Astrocyte (in vitro differentiated cells and primary cell): ENCODE results near the gene ATXN1. TPM values are rescaled to one million over a fixed set of nuclear protein-coding genes. Genes with fewer than 3 reads are reported as not detected.

Experiments used
- DNase-seq: peaks from one replicate; pipeline ENCODE4 v3.0.0-alpha.2; 2010; ENCODE audit warnings: low read depth
- FAIRE-seq: peaks from 2 replicates; lab custom pipeline; 2011; peaks lifted over from hg19 to GRCh38; lab: Jason Lieb, UNC
- H2AFZ ChIP-seq: 2 replicates; pipeline ENCODE4 v1.6.0; 2012; ENCODE audit warnings: low read depth, low read length, inconsistent platforms
- H3K27ac ChIP-seq: 2 replicates; pipeline ENCODE4 v1.5.1; 2011; ENCODE audit warnings: low read depth, low read length, inconsistent platforms
- H3K27me3 ChIP-seq: 2 replicates; pipeline ENCODE4 v1.6.0; 2011; ENCODE audit warnings: low read length, inconsistent platforms; ENCODE audit not compliant: insufficient read depth
- H3K36me3 ChIP-seq: 2 replicates; pipeline ENCODE4 v1.5.1; 2011; ENCODE audit warnings: low read length, inconsistent platforms; ENCODE audit not compliant: insufficient read depth
- H3K4me1 ChIP-seq: 2 replicates; pipeline ENCODE4 v1.5.1; 2011; ENCODE audit warnings: low read length, inconsistent platforms; ENCODE audit not compliant: insufficient read depth
- H3K4me2 ChIP-seq: 2 replicates; pipeline ENCODE4 v1.6.0; 2012; ENCODE audit warnings: low read length, inconsistent platforms
- H3K4me3 ChIP-seq: 2 replicates; pipeline ENCODE4 v1.5.1; 2011; ENCODE audit warnings: low read depth, mild to moderate bottlenecking, low read length, inconsistent platforms; ENCODE audit not compliant: insufficient read depth
- H3K79me2 ChIP-seq: 2 replicates; pipeline ENCODE4 v1.6.0; 2012; ENCODE audit warnings: mild to moderate bottlenecking, low read length, inconsistent platforms; ENCODE audit not compliant: insufficient read depth
- H3K9ac ChIP-seq: 2 replicates; pipeline ENCODE4 v1.6.0; 2012; ENCODE audit warnings: mild to moderate bottlenecking, low read length, inconsistent platforms
- H3K9me3 ChIP-seq: 2 replicates; pipeline ENCODE4 v1.5.1; 2012; ENCODE audit warnings: low read depth, mild to moderate bottlenecking, low read length, inconsistent platforms; ENCODE audit not compliant: insufficient read depth
- H4K20me1 ChIP-seq: 2 replicates; pipeline ENCODE4 v1.6.0; 2012; ENCODE audit warnings: low read length, inconsistent platforms; ENCODE audit not compliant: insufficient read depth
- H3K27ac Mint-ChIP-seq: one replicate; pipeline ENCODE4 v1.8.0; 2021; ENCODE audit warnings: mild to moderate bottlenecking, mixed read lengths; ENCODE audit not compliant: unreplicated experiment
- H3K27me3 Mint-ChIP-seq: one replicate; pipeline ENCODE4 v1.8.0; 2021; ENCODE audit warnings: low read depth, mixed read lengths; ENCODE audit not compliant: unreplicated experiment
- H3K36me3 Mint-ChIP-seq: one replicate; pipeline ENCODE4 v1.8.0; 2021; ENCODE audit warnings: low read depth, mixed read lengths; ENCODE audit not compliant: unreplicated experiment
- H3K4me1 Mint-ChIP-seq: one replicate; pipeline ENCODE4 v1.8.0; 2021; ENCODE audit warnings: low read depth, mixed read lengths; ENCODE audit not compliant: unreplicated experiment
- H3K4me3 Mint-ChIP-seq: one replicate; pipeline ENCODE4 v1.8.0; 2021; ENCODE audit warnings: mild to moderate bottlenecking, moderate library complexity, mixed read lengths; ENCODE audit not compliant: unreplicated experiment
- H3K9me3 Mint-ChIP-seq: one replicate; pipeline ENCODE4 v1.8.0; 2021; ENCODE audit warnings: mild to moderate bottlenecking, mixed read lengths; ENCODE audit not compliant: unreplicated experiment
- EZH2 ChIP-seq: IDR thresholded peaks from 2 replicates; pipeline ENCODE4 v1.6.1; 2012; ENCODE audit warnings: mild to moderate bottlenecking, low read length, inconsistent platforms; ENCODE audit not compliant: insufficient read depth
- total RNA-seq: library from RNA; stranded (reverse); gene quantifications from 2 replicates; pipeline ENCODE4 v1.2.1, GENCODE V29; 2021
- TF ChIP-seq, protein P1 (sequence below): IDR thresholded peaks from 2 replicates; pipeline ENCODE4 v1.5.1; 2011; ENCODE audit warnings: low read depth, mild to moderate bottlenecking, inconsistent platforms, low read length, moderate library complexity; ENCODE audit not compliant: insufficient read depth

ATXN1 gene
- total RNA-seq, 1 donor from 2014 or later = 70.9 TPM

DNA sequence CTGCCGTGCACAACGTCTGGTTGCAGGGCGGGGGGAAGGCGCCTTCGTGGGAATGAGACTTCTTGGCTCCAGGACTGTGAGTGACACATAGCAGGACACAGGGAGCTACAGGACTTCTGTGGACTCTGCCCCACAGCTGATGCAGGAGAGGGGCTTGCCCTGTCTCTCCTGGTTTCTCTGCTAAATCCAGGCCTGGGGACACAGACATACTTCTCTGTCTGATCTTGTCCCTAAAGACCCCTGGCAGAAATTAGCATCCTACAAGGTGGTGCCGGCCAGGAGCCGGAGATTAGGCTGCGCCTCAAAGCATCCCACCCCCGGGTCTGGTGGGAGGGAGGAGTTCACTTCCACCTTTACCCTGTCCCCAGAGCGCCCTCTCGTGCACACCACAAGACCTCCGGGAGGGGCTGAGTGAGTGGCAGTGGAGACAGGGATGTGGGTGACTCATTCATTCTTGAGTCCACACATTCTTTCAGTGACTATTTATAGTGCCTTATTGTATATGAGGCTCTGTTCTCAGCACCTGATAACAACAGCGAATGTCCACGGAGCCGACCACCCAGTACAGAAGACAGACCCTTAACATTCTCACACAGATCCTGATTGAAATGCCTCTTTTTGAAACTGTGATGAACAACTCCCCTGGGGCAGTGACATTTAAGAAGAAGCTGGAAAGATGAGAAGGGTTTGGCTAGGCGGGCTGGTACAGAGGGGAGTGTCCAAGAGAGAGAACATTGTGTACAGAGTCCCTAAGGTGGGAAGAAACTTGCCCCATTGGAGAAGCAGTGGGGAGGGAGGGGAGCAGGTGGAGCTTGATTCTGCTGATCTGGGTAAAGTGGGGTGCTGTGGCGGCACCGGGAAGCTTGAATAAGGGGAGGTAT, 483.9 kb downstream of the ATXN1 start:
- no peak for TF ChIP-seq EZH2
- TF ChIP-seq, protein P1, sequence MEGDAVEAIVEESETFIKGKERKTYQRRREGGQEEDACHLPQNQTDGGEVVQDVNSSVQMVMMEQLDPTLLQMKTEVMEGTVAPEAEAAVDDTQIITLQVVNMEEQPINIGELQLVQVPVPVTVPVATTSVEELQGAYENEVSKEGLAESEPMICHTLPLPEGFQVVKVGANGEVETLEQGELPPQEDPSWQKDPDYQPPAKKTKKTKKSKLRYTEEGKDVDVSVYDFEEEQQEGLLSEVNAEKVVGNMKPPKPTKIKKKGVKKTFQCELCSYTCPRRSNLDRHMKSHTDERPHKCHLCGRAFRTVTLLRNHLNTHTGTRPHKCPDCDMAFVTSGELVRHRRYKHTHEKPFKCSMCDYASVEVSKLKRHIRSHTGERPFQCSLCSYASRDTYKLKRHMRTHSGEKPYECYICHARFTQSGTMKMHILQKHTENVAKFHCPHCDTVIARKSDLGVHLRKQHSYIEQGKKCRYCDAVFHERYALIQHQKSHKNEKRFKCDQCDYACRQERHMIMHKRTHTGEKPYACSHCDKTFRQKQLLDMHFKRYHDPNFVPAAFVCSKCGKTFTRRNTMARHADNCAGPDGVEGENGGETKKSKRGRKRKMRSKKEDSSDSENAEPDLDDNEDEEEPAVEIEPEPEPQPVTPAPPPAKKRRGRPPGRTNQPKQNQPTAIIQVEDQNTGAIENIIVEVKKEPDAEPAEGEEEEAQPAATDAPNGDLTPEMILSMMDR = peak; percentile 75
- Histone ChIP-seq H3K27ac (peak overlapping the region; percentile 68), H3K4me2 (peak overlapping the region; percentile 84), H3K9ac (peak overlapping the region; percentile 64), H3K4me3 (peak overlapping the region; percentile 34), H2AFZ (peak overlapping the region; percentile 23), H4K20me1 (no peaks in the 10 kb centered on the region), H3K36me3 (no peaks in the 10 kb centered on the region), H3K79me2 (no peaks in the 10 kb centered on the region), H3K9me3 (no peaks in the 10 kb centered on the region), H3K4me1 (peaks cover 15% of the 10 kb centered on the region), H3K27me3 (no peaks in the 10 kb centered on the region)
- Mint-ChIP-seq H3K9me3 (peaks cover 5% of the 10 kb centered on the region), H3K27me3 (peaks cover 6% of the 10 kb centered on the region), H3K4me1 (peaks cover 47% of the 10 kb centered on the region), H3K4me3 (peak overlapping the region; percentile 77), H3K36me3 (no peaks in the 10 kb centered on the region), H3K27ac (peak overlapping the region; percentile 94)
- FAIRE-seq = peak; percentile 91
- peak; percentile 91 for DNase-seq

DNA sequence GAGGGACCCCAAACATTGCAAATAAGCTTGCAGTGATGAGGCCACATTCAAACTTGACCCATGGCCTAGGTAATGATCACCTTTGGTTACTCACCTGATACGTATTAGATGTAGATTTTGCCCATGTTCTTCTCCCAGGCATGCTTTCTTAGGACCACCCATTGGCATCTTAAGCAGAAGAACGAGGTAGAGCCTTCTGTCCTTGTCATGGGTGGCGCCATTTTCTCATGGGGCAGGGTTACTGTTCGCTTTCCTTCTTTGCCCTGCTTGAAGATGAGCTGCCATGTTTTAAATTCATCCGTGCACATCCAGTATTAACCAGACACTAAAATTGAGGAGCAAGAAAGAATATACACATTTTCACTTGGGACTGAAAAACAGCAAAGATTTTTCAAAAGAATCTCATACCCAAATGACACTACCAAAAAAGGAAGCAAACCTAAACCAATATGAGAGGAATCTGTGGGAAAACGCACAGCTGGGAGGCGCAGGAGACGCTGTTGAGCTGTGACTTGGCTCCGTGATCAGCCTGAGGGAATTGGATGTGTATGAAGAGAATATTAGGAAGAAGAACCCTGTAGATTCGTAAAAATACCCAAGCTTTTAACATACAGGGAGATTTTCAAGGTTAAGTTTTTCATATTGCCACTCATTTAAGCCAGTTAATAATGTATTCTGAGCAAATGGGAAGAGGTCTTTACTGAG, 486.2 kb downstream of the ATXN1 start:
- H3K4me1 ChIP-seq = peaks cover 15% of the 10 kb centered on the region
- Mint-ChIP-seq H3K4me3 (no peak overlapping the region), H3K36me3 (no peaks in the 10 kb centered on the region), H3K9me3 (peaks cover 5% of the 10 kb centered on the region), H3K4me1 (peaks cover 51% of the 10 kb centered on the region), H3K27me3 (peaks cover 6% of the 10 kb centered on the region), H3K27ac (no peak overlapping the region)
- no peaks in the 10 kb centered on the region for H3K79me2 ChIP-seq
- no peak overlapping the region for H3K4me3 ChIP-seq
- H3K36me3 ChIP-seq = no peaks in the 10 kb centered on the region
- no peak overlapping the region for H3K4me2 ChIP-seq
- DNase-seq (no peak), FAIRE-seq (no peak)
- no peaks in the 10 kb centered on the region for H3K27me3 ChIP-seq
- no peak overlapping the region for H2AFZ ChIP-seq
- H3K27ac ChIP-seq = no peak overlapping the region
- H3K9ac ChIP-seq = no peak overlapping the region
- H3K9me3 ChIP-seq = no peaks in the 10 kb centered on the region
- H4K20me1 ChIP-seq = no peaks in the 10 kb centered on the region
- TF ChIP-seq EZH2 = no peak
- TF ChIP-seq, protein P1 = no peak
